GM12873 (cell line): ENCODE data around the gene CAPN11.

ENCODE experiments used
- CTCF ChIP-seq: IDR thresholded peaks from 2 replicates; pipeline ENCODE4 v1.5.1; 2012; ENCODE audit warnings: low read depth, mild to moderate bottlenecking, moderate library complexity, low read length, control low read depth; ENCODE audit not compliant: insufficient read depth; ENCODE audit errors: missing control alignments

The CAPN11 gene

GRCh38 chr6:44216677-44217331, 58.2 kb downstream of the CAPN11 start, which contains the start of gene MYMX:
Gene MYMX, plus strand, starts transcription at chr6:44216926. Its CDS starts 546 bp downstream, at chr6:44217472.
- no peak for TF ChIP-seq CTCF

GRCh38 chr6:44217332-44218143, 58.9 kb downstream of the CAPN11 start:
- TF ChIP-seq CTCF = no peak

- TF ChIP-seq CTCF = no peak
Observed at GRCh38 chr6:44219053-44219814, 60.6 kb downstream of the CAPN11 start.

- TF ChIP-seq CTCF = no peak
Observed at GRCh38 chr6:44219815-44220784, 61.5 kb downstream of the CAPN11 start.

GRCh38 chr6:44220913-44221290, 62.3 kb downstream of the CAPN11 start:
- TF ChIP-seq CTCF = no peak

GRCh38 chr6:44221291-44221960, 62.8 kb downstream of the CAPN11 start:
- peak; percentile 97 for TF ChIP-seq CTCF
